DND-41 (cell line): Measurements from ENCODE around the gene LAMB3.

ENCODE experiments used
- CTCF ChIP-seq: IDR thresholded peaks from 2 replicates; pipeline ENCODE4 v1.5.1; 2012; ENCODE audit warnings: borderline replicate concordance, low read length, moderate library complexity, mild to moderate bottlenecking; ENCODE audit not compliant: poor library complexity, severe bottlenecking; ENCODE audit errors: extremely low read depth
- EZH2 ChIP-seq: IDR thresholded peaks from 3 replicates; pipeline ENCODE4 v1.6.1; 2012; ENCODE audit warnings: borderline replicate concordance, low read depth, mild to moderate bottlenecking, moderate library complexity, low read length, inconsistent platforms; ENCODE audit not compliant: severe bottlenecking

- TF ChIP-seq CTCF (no peak), EZH2 (no peak)
Observed at GRCh38 chr1:209597499-209597898, 54.7 kb downstream of the LAMB3 start.
